HUES64 (cell line): ENCODE results near the gene CYB561D2. TPM values are rescaled to one million over a fixed set of nuclear protein-coding genes. Genes with fewer than 3 reads are reported as not detected.
"Not testable (repeated sequence)": the region's sequence is repeated elsewhere in the genome, so short reads cannot be mapped to it uniquely, and the experiment has no call there.

Source experiments
- H3K27ac ChIP-seq: 2 replicates; pipeline ENCODE4 v1.7.0; 2013; ENCODE audit warnings: low read depth, low read length, inconsistent platforms
- H3K27me3 ChIP-seq: 2 replicates; pipeline ENCODE4 v1.6.1; 2013; ENCODE audit warnings: mild to moderate bottlenecking, low read length; ENCODE audit not compliant: insufficient read depth
- H3K36me3 ChIP-seq: 2 replicates; pipeline ENCODE4 v1.6.1; 2013; ENCODE audit warnings: mild to moderate bottlenecking, low read length; ENCODE audit not compliant: insufficient read depth
- H3K4me1 ChIP-seq: 2 replicates; pipeline ENCODE4 v1.6.1; 2013; ENCODE audit warnings: mild to moderate bottlenecking, low read length, moderate library complexity; ENCODE audit not compliant: insufficient read depth
- H3K4me3 ChIP-seq: 2 replicates; pipeline ENCODE4 v1.5.1; 2013; ENCODE audit warnings: mild to moderate bottlenecking, low read length, moderate library complexity
- H3K9ac ChIP-seq: 2 replicates; pipeline ENCODE4 v1.6.1; 2013; ENCODE audit warnings: mild to moderate bottlenecking, low read depth, low read length
- H3K9me3 ChIP-seq: 2 replicates; pipeline ENCODE4 v1.6.1; 2013; ENCODE audit warnings: low read depth, low read length; ENCODE audit not compliant: insufficient read depth
- WGBS: fragments of 150-250, 120-280 bp; methylation state at CpG from one replicate; pipeline ENCODE4 v1.1.7; 2013; ENCODE audit warnings: missing lambda C conversion rate; 5-methylcytosine and 5-hydroxymethylcytosine counted together
- polyA plus RNA-seq, 2 experiments: library from polyadenylated mRNA; stranded (reverse); fragments of 50-300 nt; gene quantifications; one replicate each; pipeline ENCODE4 v1.2.3, GENCODE V29; 2013

The CYB561D2 gene
- 14.6 TPM for polyA plus RNA-seq (2013, experiment 1 of 2)
- 10.4 TPM for polyA plus RNA-seq (2013, experiment 2 of 2)

DNA sequence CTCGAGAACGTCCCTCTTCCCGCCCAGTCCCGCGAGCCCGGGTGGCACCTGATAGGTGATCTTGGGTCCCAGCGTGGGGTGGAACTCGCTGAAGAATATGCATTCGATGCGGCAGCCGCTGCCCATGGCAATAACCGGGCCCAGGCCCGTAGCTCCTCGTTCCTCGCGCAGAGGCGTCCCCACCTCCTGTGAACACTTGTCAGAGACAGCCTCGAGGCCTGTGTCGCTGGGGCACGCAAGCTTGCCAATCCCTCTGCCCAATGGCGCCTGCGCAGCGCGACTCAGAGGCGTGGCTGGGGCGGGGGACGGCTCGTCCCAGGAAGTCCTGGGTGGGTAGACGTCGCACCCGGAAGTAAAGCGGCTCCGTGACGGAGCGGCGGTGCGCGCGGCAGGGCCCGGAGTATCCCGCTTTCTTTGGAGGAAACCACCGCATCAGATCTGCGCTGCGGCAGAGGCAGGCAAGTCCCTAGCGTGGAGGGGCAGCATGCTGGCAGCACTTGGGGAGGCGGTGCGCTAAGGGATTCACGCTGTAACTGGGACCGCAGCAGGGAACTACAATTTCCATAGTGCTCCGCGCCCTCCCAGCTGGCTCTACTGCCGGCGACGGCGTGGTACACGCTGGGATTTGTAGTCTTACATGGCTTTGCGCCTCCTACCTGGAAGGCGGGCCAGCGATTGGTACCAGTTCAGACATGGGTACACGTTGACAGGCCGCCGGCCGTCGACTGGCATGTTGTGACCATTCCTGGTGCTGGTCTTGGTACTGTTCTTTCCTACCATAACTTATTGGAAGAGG is at the start of gene CYB561D2, which contains the start of gene NPRL2:
Gene CYB561D2, plus strand, starts transcription at position 336 of the 796 bp plus-strand sequence. CDS start 572 bp downstream, outside the sequence.
Gene NPRL2, minus strand, starts transcription at position 249 of the 796 bp plus-strand sequence. Its CDS starts 123 bp downstream, at position 126.
- WGBS: 1% methylated on average over 64 of the region's 64 CpGs
- Histone ChIP-seq H3K36me3 (peaks cover 30% of the 10 kb centered on the region), H3K4me3 (peak within 1 kb of the TSS; percentile 81), H3K27me3 (0 out of 2 replicates have a peak, but pooled peaks cover 8% of the 10 kb centered on the region), H3K4me1 (peaks cover 3% of the 10 kb centered on the region; the same call in 1 of the 2 replicates), H3K9me3 (no peaks in the 10 kb centered on the region), H3K9ac (peak within 1 kb of the TSS; percentile 73), H3K27ac (peak within 1 kb of the TSS; percentile 78)

DNA sequence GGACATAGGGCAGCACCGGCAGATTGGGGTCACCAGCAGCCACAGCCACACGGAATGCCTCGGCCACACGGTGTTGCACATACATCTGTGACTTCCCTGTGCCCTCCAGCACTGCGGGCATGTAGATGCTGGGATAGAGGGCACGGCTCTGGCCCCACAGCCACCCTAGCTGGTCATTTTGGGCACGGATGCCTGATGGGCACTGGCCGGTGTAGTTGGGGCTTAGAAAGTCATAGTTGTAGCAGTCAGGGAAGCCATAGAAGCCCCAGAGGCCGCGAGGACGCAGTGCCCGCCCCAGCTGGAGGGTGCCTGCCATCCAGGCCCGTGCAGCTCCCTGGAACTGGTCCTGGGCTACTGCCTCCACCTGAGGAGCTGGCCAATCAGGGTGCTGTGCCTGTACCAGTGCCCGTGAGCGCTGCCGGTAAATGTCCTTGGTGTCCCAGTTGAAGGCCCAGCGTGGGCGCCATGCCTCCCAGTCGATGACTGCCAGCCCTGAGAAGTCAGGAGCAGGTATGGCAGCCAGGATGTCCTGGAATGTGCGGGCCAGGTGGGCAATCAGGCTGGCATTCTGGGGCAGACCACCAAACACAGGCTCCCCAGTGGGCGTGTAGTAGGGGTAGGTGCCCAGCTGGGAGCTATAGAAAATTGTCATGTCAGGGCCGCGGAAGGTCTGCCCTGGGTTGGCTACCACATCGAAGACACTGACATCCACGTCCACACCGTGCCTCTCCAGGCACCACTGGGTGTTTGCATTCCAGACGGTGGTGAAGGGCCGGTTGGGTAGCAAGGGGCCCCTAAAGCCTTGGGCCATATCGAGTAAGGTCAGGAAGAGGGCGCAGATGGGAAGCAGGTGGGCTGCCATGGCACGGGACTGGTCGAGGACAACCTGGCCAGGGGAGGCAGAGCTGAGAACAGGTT is 48.3 kb upstream of the CYB561D2 start:
- Histone ChIP-seq H3K27me3 (no peaks in the 10 kb centered on the region), H3K27ac (no peak overlapping the region; the same call in 1 of the 2 replicates), H3K4me3 (no peak overlapping the region), H3K36me3 (no peaks in the 10 kb centered on the region), H3K4me1 (peaks cover 12% of the 10 kb centered on the region; the same call in 1 of the 2 replicates), H3K9ac (no peak overlapping the region), H3K9me3 (0 out of 2 replicates have a peak, but pooled peaks cover 6% of the 10 kb centered on the region)
- 94% methylated on average over 32 of the region's 32 CpGs for WGBS

DNA sequence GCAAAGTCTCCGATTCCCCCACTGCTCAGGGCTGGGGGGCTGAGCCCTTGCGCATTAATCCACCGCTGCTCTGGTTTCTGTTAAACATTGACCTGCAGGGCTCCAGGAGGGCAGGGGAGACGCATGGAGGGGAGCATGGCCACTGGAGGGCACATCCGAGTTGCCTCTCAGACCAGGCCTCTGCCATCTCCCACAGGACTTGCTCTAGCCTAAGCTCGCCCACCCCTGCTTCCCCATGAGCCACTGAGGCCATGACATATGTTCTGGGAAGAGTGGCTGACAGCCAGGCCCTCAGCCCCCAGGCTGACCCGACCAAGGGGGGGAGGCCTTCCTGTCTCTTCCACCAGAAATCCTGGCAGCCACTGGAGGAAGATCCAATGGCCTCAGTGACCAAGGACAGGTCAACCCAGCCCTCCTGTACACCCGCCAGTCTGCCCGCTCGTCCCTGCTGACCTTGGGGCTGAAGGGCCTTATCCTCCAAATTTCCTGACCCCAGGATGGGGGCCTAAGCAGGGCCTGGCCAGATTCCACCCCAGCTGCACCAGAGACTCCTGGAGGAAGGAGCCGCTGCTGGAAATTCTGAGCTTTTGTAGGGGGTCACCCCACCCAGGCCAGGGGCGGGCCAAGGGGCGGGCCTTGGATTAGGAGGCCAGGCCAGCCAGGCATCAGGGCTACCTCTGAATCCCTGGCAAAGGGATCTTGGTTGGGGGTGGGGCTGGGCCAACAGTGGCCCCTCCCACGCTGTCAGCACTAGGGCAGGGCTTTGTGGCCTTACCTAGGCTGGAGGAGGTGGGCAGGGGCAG is 47.4 kb upstream of the CYB561D2 start, which contains the start of gene HYAL1:
Gene HYAL1, minus strand, starts transcription at position 562 of the 803 bp plus-strand sequence. CDS start 618 bp downstream, outside the sequence.
- 67% methylated on average over 14 of the region's 14 CpGs for WGBS
- no peaks in the 10 kb centered on the region for H3K27me3 ChIP-seq
- peaks cover 11% of the 10 kb centered on the region; the same call in 1 of the 2 replicates for H3K9me3 ChIP-seq
- peak within 1 kb of the TSS; percentile 19 for H3K4me3 ChIP-seq
- peak within 1 kb of the TSS; percentile 73; the same call in 1 of the 2 replicates for H3K27ac ChIP-seq
- H3K4me1 ChIP-seq: peaks cover 12% of the 10 kb centered on the region; the same call in 1 of the 2 replicates
- H3K36me3 ChIP-seq: no peaks in the 10 kb centered on the region
- H3K9ac ChIP-seq: no peak within 1 kb of the TSS

GRCh38 chr3:50304601-50305000 is 46.1 kb upstream of the CYB561D2 start:
- Histone ChIP-seq H3K27ac (no peak overlapping the region), H3K4me3 (no peak overlapping the region), H3K4me1 (peaks cover 12% of the 10 kb centered on the region; the same call in 1 of the 2 replicates), H3K36me3 (peaks cover 3% of the 10 kb centered on the region; the same call in 1 of the 2 replicates), H3K27me3 (no peaks in the 10 kb centered on the region), H3K9me3 (peaks cover 22% of the 10 kb centered on the region), H3K9ac (no peak overlapping the region)

DNA sequence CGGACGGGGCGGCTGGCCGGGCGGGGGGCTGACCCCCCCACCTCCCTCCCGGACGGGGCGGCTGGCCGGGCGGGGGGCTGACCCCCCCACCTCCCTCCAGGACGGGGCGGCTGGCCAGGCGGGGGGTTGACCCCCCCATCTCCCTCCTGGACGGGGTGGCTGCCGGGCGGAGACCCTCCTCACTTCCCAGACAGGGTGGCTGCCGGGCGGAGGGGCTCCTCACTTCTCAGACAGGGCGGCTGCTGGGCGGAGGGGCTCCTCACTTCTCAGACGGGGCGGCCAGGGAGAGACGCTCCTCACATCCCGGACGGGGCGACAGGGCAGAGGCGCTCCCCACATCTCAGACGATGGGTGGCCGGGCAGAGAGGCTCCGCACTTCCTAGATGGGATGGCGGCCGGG is 38.6 kb upstream of the CYB561D2 start:
- H3K27me3 ChIP-seq, H3K9ac ChIP-seq, H3K4me1 ChIP-seq, H3K4me3 ChIP-seq, H3K27ac ChIP-seq: not testable (repeated sequence)
- 96% methylated on average over 18 of the region's 32 CpGs for WGBS
- H3K36me3 ChIP-seq: peaks cover 13% of the 10 kb centered on the region
- H3K9me3 ChIP-seq: peaks cover 22% of the 10 kb centered on the region

GRCh38 chr3:50314342-50314741 is 36.3 kb upstream of the CYB561D2 start:
- Histone ChIP-seq H3K36me3 (peaks cover 33% of the 10 kb centered on the region), H3K4me1 (0 out of 2 replicates have a peak, but pooled peaks cover 5% of the 10 kb centered on the region), H3K4me3 (no peak overlapping the region), H3K9ac (no peak overlapping the region), H3K27ac (no peak overlapping the region), H3K27me3 (no peaks in the 10 kb centered on the region), H3K9me3 (peaks cover 7% of the 10 kb centered on the region)
- WGBS: 93% methylated on average over 3 of the region's 3 CpGs

DNA sequence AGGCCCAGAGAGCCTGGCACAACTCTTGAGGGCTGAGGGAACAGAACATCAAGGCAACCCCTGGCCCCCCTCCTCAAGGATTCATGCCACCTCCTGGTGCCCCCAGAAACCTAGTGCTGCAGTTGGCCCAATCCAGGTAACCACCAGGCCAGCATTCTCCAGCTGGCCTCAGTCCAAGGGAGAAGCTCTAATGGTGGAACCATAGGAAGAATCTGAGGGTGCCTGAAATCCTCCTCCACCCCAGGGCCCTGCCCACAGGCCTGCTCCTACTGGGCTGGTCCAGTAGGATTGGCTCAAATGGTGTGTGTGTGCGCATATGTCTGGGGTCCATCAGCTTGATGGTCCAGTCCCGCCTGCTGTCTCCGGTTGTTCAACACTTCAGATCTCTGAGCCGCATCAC is 35.8 kb upstream of the CYB561D2 start:
- H3K36me3 ChIP-seq: peaks cover 36% of the 10 kb centered on the region
- no peak overlapping the region for H3K27ac ChIP-seq
- H3K4me3 ChIP-seq: no peak overlapping the region
- 93% methylated on average over 4 of the region's 4 CpGs for WGBS
- H3K27me3 ChIP-seq: no peaks in the 10 kb centered on the region
- peaks cover 2% of the 10 kb centered on the region; the same call in 1 of the 2 replicates for H3K9me3 ChIP-seq
- no peak overlapping the region for H3K9ac ChIP-seq
- 0 out of 2 replicates have a peak, but pooled peaks cover 5% of the 10 kb centered on the region for H3K4me1 ChIP-seq

DNA sequence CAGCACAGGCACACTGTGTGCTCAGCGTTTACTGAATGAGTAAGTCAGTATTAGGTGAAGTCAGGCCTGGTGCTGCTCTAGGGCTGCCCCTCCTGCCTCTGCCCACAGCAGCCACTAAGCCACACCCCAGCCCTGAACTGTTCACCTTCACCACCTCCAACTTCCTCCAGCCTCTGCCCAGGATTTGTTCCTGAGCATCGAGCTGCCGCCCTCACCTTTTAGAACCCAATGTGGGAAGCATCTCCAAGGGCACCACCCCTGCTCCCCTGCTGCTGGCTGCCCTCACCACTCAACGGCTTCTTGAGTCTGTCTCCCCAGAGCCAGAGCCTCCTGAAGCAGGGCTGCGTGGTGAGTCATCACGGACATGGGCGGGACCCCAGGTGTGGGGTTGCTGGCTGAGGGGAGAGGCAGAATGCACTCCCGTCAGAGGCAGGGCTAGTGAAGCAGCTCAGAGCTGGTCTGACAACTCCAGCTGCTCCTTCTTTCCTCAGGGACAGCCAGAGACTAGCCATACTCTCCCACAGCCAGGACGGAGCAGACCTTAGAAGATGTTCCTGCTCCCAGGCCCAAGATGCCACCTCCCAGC is 33.9 kb upstream of the CYB561D2 start:
- WGBS: 71% methylated on average over 9 of the region's 9 CpGs
- H3K4me3 ChIP-seq: no peak overlapping the region
- no peak overlapping the region for H3K9ac ChIP-seq
- H3K27ac ChIP-seq: no peak overlapping the region
- no peaks in the 10 kb centered on the region for H3K27me3 ChIP-seq
- no peaks in the 10 kb centered on the region for H3K9me3 ChIP-seq
- peaks cover 11% of the 10 kb centered on the region; the same call in 1 of the 2 replicates for H3K4me1 ChIP-seq
- H3K36me3 ChIP-seq: peaks cover 40% of the 10 kb centered on the region

GRCh38 chr3:50317300-50317699 is 33.4 kb upstream of the CYB561D2 start:
- Histone ChIP-seq H3K4me1 (peaks cover 11% of the 10 kb centered on the region; the same call in 1 of the 2 replicates), H3K36me3 (peaks cover 40% of the 10 kb centered on the region), H3K27me3 (no peaks in the 10 kb centered on the region), H3K9me3 (no peaks in the 10 kb centered on the region), H3K4me3 (no peak overlapping the region), H3K27ac (no peak overlapping the region), H3K9ac (no peak overlapping the region)
- 86% methylated on average over 6 of the region's 6 CpGs for WGBS

DNA sequence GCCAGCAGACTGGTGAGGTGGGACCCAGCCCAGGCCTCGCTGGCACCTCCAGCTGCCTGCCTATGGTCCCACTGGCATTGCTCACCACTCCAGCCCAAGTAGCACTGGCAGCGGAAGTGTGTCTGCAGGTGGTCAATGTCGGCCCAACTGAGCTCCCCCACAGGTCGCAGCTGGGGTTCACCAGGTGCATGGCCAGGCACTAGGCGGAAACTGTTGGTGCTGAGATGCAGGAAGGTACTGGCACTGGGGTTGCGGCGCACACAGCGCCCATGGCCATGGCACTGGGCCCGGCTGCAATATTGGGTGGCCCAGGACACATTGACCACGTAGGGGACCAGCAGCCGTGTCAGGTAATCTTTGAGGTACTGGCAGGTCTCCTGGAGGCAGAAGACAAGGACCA is 32.5 kb upstream of the CYB561D2 start:
- H3K9me3 ChIP-seq: no peaks in the 10 kb centered on the region
- H3K4me3 ChIP-seq: no peak overlapping the region
- WGBS: 95% methylated on average over 11 of the region's 11 CpGs
- H3K4me1 ChIP-seq: peaks cover 15% of the 10 kb centered on the region
- H3K27ac ChIP-seq: no peak overlapping the region
- peaks cover 40% of the 10 kb centered on the region for H3K36me3 ChIP-seq
- no peak overlapping the region for H3K9ac ChIP-seq
- H3K27me3 ChIP-seq: no peaks in the 10 kb centered on the region
